Limb (tissue), 2 donors: ENCODE results near the gene IQSEC3.

Experiments used
- DNase-seq, 2 donors: peaks; one replicate each; pipeline ENCODE4 v3.0.0-alpha.2; 2016; ENCODE audit errors: extremely low spot score in 2 of 2

Gene IQSEC3

DNA sequence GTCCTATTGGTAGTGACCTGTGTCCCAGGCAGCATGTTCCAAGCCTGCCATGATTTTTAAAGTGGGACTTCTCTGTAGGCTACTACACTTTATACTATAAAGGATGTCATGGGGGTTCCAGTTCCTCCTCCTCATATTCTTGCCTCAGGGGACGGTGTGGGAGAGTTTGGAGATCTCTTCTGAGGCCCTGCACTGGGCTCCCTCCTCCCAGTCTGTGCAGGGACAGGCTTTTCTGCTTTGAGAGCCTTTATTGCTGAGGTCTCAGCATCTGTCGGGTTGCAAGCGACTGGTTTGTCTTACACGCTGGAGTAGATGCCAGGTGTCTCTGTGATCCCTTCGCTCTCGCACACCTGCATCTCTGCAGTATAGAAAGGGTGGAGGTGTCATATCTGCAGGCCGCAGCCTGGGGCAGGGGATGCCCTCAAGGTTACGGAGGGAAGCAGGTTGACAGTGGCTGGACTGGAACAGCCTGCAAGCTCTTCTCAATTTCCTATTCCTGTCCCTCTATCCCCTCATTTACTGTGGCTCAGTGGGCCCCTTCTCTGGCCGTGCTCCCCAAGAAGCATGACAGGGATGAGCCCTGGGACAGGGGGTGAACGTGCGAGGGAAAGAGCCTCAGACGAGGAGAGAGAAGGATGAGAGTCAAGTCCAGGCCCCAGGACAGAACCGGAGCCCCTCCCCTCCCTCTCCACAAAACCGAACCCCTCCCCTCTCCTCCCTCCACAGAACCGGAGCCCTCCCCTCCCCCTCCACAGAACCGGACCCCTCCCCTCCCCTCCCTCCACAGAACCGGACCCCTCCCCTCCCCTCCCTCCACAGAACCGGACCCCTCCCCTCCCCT, 96.1 kb downstream of the IQSEC3 start:
- no peak for DNase-seq

DNA sequence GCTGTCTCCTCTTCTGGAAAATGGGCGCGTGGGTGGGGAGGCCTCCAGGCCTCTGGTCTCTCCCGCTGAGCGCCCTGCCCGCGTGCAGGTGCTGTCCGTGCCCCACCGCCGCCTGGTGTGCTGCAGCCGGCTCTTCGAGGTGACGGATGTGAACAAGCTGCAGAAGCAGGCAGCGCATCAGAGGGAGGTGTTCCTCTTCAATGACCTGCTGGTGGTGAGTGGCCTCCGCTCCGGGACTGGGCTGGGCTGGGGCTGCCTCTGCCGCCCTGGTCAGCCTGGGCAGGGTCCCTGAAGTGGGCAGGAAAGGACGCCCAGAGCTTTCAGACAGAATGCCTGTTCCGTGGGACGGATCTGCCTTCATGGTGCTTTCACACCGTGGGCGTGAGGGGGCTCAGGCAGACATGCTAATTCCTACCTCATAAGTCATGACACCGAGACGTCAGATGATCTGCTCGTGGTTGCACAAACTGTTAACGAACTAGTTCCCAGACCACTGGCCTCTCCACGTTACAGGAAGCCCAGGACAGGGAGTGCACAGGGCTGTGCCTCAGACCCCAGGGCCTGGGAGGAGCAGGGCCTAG, 96.9 kb downstream of the IQSEC3 start:
- no peak for DNase-seq

DNA sequence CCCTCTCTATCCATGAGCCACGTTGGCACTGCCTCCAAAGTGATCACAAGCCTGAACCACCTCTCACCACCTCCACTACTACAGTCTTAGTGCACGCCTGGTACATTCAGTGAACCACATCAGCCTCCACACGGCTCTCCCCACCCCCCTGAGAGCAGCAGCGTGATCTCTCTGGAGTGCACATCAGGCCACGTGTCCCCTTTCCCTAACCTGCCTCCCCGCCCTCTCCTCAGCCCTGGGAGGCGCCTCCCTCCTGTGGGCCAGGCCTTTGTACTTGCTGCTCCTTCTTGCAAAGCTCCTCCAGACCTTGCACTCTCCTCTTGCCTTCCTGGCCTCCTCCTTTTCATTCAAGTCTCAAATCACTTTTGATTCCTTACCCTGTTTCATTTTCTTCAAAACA, 97.6 kb downstream of the IQSEC3 start:
- DNase-seq = no peak

- no peak for DNase-seq
Observed at GRCh38 chr12:165862-166368, 99.3 kb downstream of the IQSEC3 start.

GRCh38 chr12:166425-167075, 100.0 kb downstream of the IQSEC3 start:
- DNase-seq = no peak

DNA sequence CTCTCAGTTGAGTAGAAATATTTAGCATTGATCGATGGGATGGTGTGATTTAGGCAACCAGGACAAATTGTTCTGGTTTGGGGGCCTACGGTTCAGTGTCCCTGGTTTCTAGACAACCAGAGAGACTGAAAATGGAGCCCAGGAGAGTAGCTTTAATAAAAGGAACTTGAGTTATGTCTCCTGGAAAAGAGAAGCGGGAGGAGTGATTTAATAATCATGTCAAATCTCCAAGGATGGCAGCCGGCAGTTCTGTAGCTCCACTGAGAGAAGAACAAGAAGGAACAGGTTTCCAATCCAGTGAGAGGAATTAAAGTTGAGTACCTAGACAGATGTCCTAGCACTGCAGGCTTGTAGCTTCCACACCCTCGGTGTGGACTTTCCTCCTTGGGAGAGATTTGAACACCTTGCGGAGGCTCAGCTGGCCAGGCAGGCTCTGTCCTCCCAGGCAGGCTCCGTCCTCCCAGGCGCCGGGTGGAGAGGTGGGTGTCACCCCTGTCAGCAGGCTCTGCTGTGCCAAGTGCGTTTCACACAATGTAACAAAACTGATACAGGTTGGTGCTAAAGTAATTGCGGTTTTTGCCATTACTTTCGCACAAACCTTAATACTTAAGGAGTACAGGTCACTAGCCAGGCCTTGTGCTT, 101.5 kb downstream of the IQSEC3 start:
- DNase-seq = no peak

GRCh38 chr12:168763-169525, 102.4 kb downstream of the IQSEC3 start:
- peak in 1 of 2 donors; percentile 21 for DNase-seq

DNA sequence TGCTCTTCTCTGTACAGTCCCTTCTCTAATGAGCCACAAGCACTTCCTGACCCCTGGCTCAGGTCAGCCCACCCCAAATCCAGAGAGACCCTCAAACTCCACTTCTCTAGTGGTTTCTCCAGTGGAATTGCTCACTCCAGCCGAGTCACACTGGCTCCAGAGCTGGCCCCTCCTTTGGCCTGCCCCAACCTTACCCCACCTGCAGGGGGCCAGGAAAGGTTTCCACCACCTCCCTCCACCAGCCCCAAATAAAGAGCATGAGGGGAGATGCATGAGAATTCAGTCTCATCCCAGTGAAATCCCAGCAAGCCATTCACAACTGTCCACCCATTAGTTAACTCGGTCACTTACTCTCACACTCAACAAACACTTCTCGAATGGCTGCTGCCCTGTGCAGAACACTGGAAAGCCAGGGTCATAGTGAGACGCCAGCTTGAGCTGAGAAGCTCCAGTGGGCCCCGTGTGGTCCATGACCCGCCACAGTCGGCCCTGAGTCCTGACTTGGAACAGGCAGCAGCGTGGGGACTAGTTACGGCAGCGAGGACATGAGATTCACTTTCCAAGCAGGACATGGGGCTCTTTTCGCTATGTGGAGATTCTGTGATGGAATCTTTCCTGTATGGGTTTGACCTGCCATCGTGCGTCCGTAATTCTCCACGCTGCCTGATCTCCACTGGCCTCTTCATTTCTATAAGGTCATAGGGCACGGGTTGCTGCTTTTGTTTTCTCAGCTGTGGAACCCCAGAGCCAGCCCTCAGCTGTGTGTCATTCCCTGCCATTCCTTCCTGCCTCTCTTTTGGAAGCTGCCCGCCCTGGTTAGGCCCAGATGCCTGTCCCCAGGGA, 103.2 kb downstream of the IQSEC3 start:
- DNase-seq = no peak

DNA sequence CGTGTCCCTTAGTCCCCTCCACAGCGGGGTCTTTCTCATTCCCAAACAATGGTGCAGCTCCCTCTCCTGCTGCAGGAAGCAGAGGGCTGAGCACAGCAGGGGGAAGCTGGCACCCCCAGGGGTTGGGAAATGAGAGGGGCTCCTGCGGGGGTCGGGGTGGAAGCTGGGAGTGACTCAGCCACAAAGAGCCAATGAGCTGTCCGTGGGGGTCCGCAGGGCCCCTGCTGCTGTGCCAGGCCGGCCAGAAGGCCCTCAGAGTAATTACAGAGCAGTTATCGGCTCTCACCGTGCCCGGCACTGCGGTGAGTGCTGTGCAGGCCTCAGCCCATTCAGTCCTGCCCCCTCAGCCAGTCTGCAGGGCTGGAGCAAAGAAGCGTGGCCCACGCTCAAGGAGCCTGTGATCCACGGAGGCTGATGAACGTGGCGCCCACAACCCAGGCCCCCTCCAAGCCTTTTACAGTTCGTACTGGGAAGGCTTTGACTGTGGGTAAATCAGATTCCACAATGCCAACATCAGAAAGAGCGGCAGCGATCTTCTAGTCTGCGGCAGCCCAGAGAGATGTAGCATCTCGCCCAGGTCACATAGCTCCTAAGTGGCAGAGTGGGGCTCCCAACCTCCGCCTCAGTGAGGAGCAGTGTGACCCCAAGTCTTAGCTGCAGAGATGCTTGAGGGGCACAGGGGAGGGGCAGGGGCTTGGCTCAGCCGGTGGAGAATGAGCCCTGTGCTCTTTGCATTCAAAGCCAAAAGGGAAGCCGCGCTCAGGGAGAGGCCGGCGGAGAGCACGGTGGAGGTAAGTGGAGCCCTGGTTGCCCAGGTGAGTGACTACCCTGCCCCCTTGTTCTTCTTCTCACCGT, 104.0 kb downstream of the IQSEC3 start:
- DNase-seq = no peak

DNA sequence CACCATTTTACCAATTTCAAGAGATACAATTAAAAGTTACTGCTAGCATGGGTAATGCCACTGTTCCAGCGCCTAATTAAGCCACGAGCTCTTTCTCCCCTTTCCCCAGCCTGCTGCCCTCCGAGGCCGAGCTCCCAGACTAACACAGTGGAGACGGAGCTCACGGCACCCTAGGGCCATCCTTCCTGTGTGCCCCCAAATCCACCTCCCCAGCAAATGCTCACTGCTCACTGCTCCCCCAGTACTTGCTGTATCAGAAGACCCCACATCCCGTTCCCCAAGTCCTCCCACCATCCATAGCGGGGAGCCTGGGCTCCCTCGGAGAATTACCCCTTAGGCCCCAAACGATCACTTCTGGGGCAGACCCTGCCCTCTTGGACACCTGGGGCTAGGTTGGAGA, 104.7 kb downstream of the IQSEC3 start:
- no peak for DNase-seq

DNA sequence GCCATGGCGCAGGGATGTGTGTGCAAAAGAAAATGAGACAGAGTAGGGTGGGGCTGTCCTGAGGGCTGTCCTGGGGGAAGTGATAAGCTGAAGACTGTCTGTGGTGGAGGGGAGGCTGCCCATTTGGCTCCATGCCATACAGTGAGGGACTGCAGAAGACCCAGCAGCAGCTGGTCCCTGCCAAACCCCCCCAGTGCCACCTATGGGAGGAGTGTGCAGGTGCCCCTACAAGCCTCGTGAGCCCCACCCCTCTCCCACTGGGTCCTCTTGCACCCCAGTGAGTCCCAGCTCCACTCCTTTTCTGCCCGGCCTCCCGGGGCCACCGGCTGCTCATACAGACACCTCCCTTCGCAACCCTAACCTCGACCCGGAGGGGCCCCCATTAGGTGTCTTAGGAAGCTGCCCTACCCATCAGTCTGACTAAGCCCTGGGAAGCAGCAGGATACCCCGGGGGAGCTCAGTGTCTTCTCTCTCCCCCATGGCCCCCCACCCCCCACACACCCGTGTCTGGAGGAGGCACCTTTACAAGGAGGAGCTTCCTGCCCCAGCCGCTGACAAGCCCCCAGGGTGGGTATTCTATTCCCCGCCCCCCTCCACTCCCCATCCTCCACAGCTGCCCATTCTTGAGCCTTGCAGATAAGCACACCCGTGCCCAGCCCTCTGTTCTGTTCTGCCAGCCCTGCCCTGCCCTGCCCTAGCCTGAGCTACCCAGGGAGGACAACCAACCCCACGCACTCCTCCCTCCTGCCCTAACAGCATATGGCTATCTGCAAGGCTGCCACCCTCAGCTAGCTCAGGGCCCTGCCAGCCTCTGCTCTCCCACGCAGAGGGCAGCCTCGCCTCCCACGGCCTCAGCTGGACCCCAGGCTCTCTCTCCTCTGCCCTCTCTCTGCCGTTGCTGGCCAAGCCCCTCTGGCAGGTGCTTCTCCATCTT, 105.4 kb downstream of the IQSEC3 start:
- DNase-seq = no peak

GRCh38 chr12:172732-173161, 106.2 kb downstream of the IQSEC3 start:
- no peak for DNase-seq

DNA sequence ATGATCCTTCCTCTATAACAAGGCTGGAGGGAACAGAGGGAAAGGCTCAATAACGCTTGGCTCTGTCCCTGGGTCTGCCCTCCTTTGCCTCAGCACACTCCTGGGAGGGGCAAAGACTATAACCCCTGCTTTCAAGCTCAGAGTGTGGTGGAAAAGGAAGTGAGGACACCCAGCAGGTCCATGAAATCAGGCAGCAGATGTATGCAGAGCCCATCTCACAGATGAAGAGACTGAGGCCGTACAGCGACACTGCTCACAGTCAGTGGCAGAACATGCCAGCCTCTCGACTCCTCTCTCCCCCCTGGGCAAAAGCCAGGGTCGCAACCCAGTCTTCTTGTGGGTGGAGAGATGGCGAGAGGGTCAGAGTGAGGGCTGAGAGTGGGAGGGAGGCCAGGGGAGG, 107.6 kb downstream of the IQSEC3 start:
- no peak for DNase-seq

DNA sequence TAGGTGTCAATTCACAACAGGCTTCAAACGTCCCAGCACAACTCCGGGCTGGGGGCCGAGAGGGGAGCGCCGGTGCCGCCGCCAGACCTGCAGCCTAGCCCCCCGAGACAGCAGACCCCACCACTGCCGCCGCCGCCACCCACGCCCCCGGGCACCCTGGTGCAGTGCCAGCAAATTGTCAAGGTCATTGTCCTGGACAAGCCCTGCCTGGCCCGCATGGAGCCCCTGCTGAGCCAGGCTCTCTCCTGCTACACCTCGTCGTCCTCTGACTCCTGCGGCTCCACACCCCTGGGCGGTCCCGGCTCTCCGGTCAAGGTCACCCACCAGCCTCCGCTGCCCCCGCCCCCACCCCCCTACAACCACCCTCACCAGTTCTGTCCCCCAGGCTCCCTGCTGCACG, 108.0 kb downstream of the IQSEC3 start:
- no peak for DNase-seq

DNA sequence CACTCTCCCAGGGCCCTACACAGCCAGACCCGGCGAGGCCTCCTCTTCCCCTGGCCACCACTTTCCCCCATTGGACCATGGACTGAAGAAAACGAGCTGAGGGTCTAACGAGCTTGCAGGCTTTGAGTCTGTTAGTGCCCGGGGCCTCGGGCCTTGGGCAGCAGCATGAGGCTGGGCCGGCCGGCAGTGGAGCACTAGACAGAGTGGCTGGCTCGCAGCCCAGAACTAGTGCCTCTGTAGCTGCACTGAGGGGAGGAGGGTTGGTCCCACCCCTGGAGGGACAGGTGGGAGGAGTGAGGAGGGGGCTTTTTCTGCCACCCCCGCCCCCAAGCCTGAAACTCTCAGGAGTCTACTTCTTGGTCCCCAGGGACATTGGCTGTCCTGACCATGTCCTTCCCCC, 108.7 kb downstream of the IQSEC3 start:
- DNase-seq = peak; percentile 44 to 71

DNA sequence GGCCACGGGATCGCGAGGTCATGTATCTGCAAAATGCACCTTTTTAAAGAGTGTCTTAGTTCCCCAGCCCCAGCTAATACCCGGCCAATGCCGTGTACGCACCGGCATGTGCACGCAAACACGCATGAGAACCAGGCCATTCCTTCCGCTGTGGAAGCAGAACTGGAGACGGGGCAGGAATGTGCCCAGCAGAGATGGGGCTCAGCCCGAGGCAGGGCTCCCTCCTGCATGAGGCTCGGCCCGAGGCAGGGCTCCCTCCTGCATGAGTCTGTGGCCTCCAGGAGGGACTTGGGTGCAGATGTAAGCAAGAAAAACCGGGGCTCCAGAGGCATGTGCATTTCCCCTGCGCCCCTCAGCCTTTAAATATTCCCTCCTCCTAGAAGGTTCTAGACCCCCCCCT, 109.2 kb downstream of the IQSEC3 start:
- no peak for DNase-seq

DNA sequence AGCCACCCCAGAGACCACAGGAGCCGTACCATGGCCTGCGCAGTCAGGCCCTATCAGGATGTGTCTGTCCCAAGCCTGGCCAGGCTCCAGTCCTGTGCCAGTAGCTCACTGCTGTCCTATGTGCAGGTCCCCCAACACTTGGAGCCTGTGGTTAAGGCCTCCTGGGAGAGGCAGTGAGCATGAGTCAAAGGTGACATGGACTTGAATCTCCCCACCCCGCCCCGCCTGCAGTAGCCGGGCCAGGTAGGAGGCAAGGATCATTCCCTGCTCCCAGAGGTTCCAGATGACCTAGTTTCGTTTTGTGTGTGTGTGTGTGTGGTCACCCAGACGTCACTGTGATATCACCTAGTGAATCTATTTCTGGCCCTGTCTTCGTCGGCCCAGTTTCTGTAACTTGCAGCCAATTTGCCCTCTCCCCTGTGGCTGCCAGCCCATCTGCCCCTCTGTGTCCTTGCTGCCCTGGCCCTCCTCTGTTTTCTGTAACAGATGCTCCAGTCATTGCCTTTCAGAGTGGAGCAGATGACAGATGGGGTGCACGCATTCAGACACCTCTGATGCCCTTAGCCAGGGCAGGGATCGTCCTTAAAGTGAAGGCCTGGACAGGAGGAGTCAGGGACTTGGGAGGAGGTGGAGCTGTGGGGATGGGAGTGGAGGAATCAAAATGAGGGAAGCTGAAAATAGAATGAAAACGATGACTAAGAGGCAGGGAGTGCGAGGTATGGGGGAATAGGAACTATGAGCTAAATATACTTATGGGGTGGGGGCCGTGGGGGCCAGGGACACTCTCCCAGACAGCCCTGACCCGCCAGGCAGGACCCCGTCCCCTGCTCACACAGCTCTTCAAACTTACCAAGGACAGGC, 110.0 kb downstream of the IQSEC3 start:
- DNase-seq = no peak
